Right renal cortex interstitium (tissue), 3 donors: ENCODE data around the gene MBD2. TPM values are rescaled to one million over a fixed set of nuclear protein-coding genes. Genes with fewer than 3 reads are reported as not detected.

ENCODE experiments used
- DNase-seq, 3 donors: peaks; one replicate each; pipeline ENCODE4 v3.0.0-alpha.2; 2013; ENCODE audit warnings: low read depth in 3 of 3, low spot score in 2 of 3
- polyA plus RNA-seq, 3 donors: library from polyadenylated mRNA; unstranded; fragments of 120-200 nt; gene quantifications; one replicate each; pipeline ENCODE4 v1.2.1, GENCODE V29; 2013; ENCODE audit not compliant: insufficient read length in 3 of 3

The MBD2 gene
- polyA plus RNA-seq, 3 donors, result 136 to 146 (median 137) TPM

DNA sequence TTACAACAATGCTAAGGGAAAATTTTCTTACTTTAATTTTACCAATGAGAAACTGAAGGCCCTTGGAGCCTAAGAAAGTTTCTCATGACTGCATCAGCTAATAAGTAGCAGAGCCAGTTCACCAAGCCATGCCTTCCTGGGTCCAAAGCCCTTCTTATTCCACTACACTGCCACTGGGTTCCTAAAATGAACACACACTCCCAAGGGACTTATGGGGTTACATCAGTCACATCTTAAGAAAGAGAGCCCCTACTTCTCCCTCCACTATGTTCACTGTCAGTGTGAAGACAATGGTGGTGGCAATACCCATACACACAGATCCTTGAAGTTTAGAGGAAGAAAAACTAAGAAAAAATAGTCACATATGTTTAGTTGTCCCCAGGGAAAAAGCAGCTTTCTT lies 20.6 kb downstream of the MBD2 start:
- no peak for DNase-seq

DNA sequence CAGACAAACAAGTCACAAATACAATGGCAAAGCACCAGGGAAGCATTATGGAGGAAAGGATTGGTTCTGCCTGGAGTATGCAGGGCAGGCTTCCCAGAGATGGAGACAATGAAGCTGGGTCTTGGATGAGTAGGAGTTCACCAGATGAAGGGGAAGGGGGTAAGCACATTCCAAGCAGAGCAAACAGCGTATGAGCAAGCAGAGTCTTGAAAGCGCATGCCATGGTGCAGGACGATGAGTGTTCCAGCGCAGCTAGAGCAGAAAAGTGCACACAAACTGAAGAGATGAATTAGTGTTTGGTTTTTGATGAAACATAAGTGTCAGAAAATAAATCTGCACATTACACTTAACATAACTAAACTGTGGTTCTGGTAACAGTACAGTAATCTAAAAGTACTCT lies 21.6 kb downstream of the MBD2 start:
- no peak for DNase-seq

GRCh38 chr18:54197747-54198411 lies 26.6 kb downstream of the MBD2 start:
- DNase-seq, result no peak

- DNase-seq, result no peak
Observed at GRCh38 chr18:54193786-54194185, 30.7 kb downstream of the MBD2 start.

GRCh38 chr18:54192900-54193299 lies 31.6 kb downstream of the MBD2 start:
- DNase-seq, result no peak

DNA sequence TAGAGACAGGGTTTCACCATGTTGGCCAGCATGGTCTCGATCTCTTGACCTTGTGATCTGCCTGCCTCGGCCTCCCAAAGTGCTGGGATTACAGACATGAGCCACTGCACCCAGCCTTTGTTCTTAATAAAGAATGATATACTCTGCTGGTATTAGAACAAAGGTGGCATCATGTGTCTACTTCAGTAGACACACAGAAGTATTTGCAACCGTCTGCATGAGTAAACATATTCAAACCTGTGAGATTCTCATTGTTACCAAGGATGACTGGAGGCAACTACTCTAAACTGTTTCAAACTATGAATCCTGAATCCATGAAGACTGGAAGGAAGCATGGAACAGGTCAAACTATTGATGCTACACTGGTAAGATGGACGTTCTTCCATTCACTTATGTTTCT lies 32.1 kb downstream of the MBD2 start:
- no peak for DNase-seq

- no peak for DNase-seq
Observed at GRCh38 chr18:54191352-54191751, 33.1 kb downstream of the MBD2 start.

DNA sequence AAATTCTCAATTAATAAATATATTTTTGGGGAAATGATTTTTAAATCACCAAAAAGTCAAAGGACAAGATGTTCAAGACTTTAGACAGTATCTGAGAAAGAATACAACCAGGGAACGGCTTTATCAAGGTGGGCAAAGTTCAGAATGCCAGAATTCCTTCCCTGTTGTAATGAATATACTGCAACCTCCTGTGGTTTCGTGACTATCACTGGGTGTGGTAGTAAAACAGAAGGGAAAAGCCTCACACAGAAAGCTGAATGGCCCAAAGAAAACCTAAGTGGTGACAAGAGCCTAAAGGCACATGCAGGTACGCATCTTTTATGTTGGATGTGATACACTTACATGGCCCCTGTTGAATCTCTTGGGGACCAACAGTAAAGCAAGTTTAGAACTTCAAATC lies 37.1 kb downstream of the MBD2 start:
- DNase-seq, result no peak

DNA sequence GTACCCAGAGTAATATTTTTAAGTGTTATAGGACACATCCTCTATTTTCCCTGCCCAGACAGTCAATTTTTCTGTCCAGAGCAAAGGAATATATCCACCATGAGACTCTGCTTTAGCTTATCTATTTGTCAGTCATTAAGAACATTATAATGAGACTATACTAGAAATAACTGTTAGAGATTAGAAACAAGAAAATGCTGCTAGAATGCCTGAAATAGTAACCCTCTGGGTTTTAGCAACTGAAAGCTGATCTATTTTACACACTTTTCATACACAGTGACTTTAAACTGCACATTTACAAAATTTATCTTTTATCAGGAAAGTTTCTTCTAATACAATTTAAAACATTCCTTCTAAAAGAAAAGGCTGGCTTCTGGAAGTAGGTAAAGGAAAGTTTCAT lies 39.6 kb downstream of the MBD2 start:
- DNase-seq, result no peak

DNA sequence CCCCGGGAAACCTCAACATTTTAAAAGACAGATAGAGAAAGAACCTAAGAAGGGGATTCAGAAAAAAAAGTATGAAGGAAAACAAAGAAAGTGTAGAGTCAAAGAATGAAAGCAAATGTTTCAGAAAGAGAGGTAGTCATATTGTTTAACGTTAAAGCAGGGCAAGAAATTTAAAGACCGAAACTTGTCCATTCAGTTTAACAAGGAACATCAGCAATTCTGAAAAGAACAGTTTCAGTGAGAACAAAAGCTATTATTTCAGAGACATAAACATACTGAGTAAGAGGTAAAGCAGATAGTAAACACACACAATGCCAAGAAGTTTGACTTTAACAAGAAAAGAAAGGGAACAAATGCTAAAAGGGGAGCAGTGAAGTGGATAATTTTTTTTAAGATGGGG lies 41.1 kb downstream of the MBD2 start:
- no peak for DNase-seq

DNA sequence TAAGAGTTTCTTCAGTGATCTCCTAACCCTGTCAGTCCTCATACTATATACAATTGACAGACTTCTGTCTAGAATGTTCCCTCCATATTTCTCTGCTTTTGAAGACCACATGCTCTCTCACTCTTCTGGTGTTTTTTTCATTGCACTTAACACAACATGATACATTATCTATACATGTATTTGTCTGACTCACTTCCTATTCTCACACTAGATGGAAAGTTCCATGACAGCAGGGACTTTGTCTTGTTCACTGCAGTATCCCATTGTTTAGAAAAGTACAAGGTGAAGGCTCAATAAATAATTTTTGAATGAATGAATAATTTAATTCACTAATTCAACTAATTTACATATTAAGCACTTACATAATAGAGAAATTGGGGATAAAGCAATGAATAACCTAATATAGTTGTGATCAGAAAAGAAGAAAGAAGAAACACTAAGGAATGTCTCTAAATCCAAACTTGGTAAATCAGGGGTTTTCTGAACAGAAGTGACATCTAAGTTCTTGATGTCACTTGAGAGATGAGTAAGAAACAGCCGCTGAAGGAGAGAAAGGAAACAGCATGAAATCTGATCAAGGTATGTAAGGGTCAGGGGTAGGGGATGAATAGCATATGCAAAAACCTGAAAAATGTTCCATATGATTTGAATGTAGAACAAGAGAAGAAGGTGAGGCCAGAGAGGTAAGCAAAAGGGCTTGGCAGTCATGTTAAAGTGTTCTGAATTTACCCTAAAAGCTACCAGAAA lies 42.4 kb downstream of the MBD2 start:
- DNase-seq, result no peak

DNA sequence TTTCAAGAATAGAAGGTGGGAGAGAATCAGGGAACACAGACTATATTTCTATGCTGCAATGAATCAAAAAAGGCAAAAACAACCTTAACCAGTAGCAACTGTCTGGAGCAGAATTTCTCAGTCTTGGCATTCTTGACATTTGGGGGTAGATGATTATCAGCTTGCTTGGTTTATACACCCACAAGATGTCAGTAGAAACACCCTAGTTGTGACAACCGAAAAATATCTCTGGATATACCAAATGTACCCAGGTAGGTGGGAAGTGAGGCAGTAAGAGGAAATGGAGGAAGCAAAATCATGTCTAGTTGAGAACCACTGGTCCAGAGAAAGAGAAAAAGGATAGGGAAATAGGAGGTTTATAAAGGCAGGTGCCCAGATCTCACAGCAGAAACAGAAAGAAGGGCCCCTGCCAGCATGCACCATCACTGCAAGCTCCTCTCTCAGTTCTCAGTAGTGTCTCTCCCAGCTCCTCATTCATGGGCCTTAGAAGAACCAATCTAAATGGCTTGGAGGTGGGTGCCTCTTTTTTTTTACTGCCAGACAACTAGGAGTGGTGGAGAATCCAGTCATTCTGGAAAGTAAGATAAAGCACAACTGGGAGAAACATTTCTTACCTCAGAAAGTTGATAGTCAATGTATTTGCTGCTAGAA lies 50.4 kb downstream of the MBD2 start:
- no peak for DNase-seq

DNA sequence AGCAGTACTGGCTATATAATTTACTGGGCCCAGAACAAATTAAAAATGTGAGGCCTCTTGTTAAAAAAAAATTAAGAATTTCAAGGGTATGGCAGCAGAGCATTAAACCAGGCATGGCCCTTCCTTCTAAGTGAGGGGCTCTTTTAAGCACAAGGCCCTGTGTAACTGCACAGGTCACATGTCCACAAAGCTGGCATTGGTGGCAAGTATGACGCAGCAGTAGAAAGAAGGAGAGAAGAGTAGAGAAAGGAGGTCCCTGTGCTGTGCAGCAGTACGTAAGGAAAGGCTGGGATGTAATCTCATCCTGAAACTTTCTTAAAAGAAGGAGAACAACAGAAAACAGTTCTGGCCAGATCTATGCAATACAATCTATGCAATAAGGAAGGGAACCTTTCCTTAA lies 51.2 kb downstream of the MBD2 start:
- DNase-seq, result no peak

DNA sequence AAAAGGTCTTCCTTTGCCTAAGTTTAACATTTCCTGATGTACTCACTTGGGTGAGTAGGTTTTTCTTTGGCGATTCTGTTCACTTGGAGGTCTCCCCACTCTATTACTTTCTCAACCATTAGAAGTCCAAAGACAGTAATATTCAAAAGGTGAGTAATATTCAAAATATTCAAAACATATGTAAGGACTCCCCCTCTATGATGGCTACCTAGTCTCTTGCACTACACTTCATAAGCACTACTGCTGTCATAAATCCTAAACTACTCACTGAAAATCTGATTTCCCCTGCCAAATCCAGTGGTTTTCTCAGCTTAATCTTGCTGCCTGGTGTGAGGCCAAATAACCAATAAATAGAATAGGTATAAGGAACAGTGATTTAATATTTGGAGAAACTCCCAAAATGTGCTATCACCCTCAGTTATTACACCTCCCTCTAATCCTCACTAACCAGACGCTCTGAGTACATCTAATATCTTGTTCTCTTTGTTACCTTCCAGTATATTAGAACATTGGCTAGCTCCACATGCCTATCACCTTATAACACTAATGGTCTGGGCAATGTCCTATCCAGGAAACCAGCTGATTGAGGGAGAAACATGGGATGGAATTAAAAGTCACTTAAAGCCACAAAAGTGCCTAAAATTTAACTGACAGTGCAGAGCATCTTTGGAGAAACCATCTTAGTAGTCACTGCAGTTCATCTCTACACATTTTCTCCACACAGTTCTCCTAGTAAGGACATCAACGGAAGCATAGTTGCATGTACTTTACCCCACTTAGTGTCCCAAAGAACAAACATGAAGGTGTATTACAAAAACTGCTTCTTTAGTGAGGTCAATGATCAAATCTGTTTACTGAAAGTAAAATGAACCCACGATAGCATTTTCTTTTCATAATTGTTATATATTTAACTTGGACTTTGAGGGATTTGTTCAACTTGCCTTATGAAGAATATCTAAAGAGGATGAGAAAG lies 54.8 kb downstream of the MBD2 start:
- no peak for DNase-seq

- DNase-seq, result no peak
Observed at GRCh38 chr18:54165450-54165849, 59.0 kb downstream of the MBD2 start.

GRCh38 chr18:54163453-54163852 lies 61.0 kb downstream of the MBD2 start:
- no peak for DNase-seq

DNA sequence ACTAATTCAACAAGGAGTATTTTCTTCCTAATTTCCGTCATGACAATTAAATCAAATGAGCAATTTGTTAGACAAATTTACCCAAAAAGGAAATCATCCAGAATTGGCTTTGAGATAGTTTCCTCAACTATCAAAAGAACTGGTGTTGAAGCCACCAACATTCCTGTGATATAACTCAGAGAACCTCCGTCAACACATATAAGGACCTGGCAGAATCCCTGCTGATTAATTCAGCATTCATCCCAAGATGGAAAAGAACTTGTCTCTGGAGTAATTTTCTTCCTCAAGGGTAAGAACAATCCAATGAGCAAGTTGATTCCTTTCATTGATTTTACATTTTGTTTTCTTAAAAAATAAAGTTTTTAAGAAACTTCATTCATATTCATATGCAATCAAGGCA lies 62.0 kb downstream of the MBD2 start:
- DNase-seq, result no peak

GRCh38 chr18:54161267-54161666 lies 63.2 kb downstream of the MBD2 start:
- DNase-seq, result no peak

DNA sequence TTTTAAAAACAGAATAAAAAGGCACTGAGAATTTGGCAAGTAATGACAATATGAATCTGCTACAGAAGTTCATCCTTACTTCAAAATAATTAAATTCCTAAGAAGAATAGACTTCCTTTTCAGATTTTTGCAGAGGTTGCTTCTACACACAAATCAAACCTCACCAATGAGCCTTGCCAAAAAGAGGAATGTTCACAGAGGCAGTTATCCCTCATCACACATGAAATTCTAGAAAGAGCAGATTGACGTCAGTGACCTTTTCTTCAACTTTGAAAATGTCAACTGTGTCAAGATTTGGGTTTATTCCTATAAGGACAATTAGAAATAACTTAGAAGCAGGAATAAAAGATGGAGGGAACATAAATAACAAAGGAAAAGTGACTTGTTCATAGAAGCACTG lies 64.6 kb downstream of the MBD2 start:
- DNase-seq, result no peak

GRCh38 chr18:54157646-54158385 lies 66.7 kb downstream of the MBD2 start:
- DNase-seq, result no peak
